LNCAP (cell line): ENCODE results near the gene KCNAB2.

Experiments used
- TF ChIP-seq, protein P1 (sequence below): fragments of 450-650 bp; IDR thresholded peaks from 2 replicates; pipeline ENCODE4 v1.5.1; 2017; ENCODE audit warnings: mild to moderate bottlenecking

KCNAB2 gene

DNA sequence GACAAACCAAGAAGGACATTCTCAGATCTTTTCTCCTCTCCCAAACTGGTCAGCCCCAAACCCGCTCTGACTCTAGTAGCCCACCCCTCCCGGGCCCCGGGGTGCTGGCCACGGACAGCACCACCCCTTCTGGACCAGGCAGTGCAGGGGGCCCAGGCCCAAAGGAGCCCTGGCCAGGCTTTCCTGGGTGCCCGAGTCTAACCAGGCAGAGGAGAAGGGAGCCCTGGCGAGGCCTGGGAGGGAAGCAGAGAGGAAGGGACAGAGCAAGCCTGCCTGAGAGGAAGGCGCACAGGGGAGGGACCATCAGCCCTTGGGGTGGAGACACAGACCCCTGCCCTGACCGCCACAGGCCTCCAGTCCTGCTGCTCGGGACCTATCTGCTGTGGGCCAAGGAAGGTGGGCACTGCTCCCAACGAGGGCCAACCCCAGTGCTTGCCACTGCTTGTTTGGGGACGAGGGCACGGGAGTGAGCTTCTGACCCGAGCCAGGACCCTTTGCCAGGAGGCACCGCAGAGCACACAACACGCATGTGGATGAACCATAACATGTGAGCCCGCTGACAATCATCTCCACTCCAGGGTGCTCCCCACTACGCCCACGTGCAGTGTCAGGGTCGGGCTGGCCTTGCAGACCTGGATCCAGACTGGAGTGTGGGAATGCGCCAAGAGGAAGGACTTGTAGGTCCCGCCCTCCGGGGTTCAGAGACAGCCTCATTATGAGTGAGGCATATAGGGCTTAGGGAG is 57.6 kb downstream of the KCNAB2 start:
- TF ChIP-seq, protein P1, sequence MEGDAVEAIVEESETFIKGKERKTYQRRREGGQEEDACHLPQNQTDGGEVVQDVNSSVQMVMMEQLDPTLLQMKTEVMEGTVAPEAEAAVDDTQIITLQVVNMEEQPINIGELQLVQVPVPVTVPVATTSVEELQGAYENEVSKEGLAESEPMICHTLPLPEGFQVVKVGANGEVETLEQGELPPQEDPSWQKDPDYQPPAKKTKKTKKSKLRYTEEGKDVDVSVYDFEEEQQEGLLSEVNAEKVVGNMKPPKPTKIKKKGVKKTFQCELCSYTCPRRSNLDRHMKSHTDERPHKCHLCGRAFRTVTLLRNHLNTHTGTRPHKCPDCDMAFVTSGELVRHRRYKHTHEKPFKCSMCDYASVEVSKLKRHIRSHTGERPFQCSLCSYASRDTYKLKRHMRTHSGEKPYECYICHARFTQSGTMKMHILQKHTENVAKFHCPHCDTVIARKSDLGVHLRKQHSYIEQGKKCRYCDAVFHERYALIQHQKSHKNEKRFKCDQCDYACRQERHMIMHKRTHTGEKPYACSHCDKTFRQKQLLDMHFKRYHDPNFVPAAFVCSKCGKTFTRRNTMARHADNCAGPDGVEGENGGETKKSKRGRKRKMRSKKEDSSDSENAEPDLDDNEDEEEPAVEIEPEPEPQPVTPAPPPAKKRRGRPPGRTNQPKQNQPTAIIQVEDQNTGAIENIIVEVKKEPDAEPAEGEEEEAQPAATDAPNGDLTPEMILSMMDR = no peak

DNA sequence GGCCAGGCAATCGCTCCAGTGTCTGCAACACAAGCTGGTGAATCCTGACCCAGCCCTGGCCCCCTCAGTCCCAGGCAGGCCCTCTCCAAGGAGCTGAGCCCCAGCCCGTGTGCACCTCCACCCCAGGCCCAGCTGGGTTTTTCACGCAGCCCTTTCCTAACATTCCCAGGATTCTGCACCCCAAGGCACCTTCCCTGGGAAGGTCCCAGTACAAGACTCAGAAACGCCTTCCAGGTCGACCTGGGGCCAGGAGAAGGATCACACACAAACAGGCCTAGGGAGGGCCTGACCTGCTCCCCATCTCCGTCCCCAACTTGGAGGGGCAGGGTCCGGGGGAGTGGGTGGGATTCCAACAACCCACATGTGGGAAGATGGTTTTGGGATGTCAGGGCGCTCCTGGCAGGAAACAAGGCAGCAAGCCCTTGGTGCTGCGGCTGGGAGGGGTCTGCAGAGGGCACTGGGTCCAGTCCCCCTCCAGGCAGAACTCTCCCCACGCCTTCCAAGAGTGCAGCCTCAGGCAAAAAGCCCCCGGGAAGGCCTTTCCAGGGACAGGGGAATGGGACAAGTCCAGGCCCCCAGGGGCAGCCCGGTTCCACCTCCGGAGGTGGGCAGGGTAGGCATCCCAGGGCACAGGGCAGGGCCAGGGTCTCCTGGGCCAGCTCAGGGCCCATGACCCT is 58.3 kb downstream of the KCNAB2 start:
- TF ChIP-seq, protein P1 = no peak

GRCh38 chr1:6104631-6105030 is 58.9 kb downstream of the KCNAB2 start:
- TF ChIP-seq, protein P1 = no peak

GRCh38 chr1:6105218-6105679 is 59.6 kb downstream of the KCNAB2 start:
- TF ChIP-seq, protein P1 = peak; percentile 40

- TF ChIP-seq, protein P1 = no peak
Measured at GRCh38 chr1:6105763-6106162, 60.1 kb downstream of the KCNAB2 start.

GRCh38 chr1:6106321-6106731 is 60.6 kb downstream of the KCNAB2 start:
- TF ChIP-seq, protein P1 = no peak

- TF ChIP-seq, protein P1 = no peak
Measured at GRCh38 chr1:6106977-6107376, 61.3 kb downstream of the KCNAB2 start.
